Endodermal cell (in vitro differentiated cells): Measurements from ENCODE around the gene SLC35F1. TPM values are rescaled to one million over a fixed set of nuclear protein-coding genes. Genes with fewer than 3 reads are reported as not detected.

Experiments used
- DNase-seq: peaks from one replicate; pipeline ENCODE4 v3.0.0-alpha.2; 2017
- H3K27ac ChIP-seq: 2 replicates; pipeline ENCODE4 v1.5.1; 2013; ENCODE audit warnings: mild to moderate bottlenecking, low read depth, low read length, moderate library complexity
- H3K27me3 ChIP-seq: 2 replicates; pipeline ENCODE4 v1.6.1; 2013; ENCODE audit warnings: mild to moderate bottlenecking, low read length, moderate library complexity; ENCODE audit not compliant: insufficient read depth, control insufficient read depth, poor library complexity, severe bottlenecking
- H3K36me3 ChIP-seq: 2 replicates; pipeline ENCODE4 v1.7.0; 2013; ENCODE audit warnings: mild to moderate bottlenecking, low read length, moderate library complexity; ENCODE audit not compliant: control insufficient read depth, insufficient read depth
- H3K4me1 ChIP-seq: one replicate; pipeline ENCODE4 v1.7.0; 2013; ENCODE audit warnings: low read length; ENCODE audit not compliant: control insufficient read depth, insufficient read depth
- H3K4me3 ChIP-seq: 2 replicates; pipeline ENCODE4 v1.5.1; 2013; ENCODE audit warnings: mild to moderate bottlenecking, low read length, moderate library complexity
- H3K9ac ChIP-seq: 2 replicates; pipeline ENCODE4 v1.6.1; 2013; ENCODE audit warnings: mild to moderate bottlenecking, low read length, moderate library complexity; ENCODE audit not compliant: poor library complexity, severe bottlenecking; ENCODE audit errors: extremely low read depth
- H3K9me3 ChIP-seq: 2 replicates; pipeline ENCODE4 v1.6.1; 2013; ENCODE audit warnings: mild to moderate bottlenecking, low read length, moderate library complexity; ENCODE audit not compliant: control insufficient read depth
- H3K27ac Mint-ChIP-seq: 2 replicates; pipeline ENCODE4 v1.8.0; 2020; ENCODE audit warnings: mixed read lengths
- H3K27me3 Mint-ChIP-seq: 2 replicates; pipeline ENCODE4 v1.8.0; 2021; ENCODE audit warnings: mild to moderate bottlenecking, mixed read lengths; ENCODE audit not compliant: insufficient read depth
- H3K36me3 Mint-ChIP-seq: 2 replicates; pipeline ENCODE4 v1.8.0; 2020; ENCODE audit warnings: low read depth, mixed read lengths
- H3K4me1 Mint-ChIP-seq: 2 replicates; pipeline ENCODE4 v1.8.0; 2020; ENCODE audit warnings: mixed read lengths
- H3K4me3 Mint-ChIP-seq: 2 replicates; pipeline ENCODE4 v1.8.0; 2020; ENCODE audit warnings: mild to moderate bottlenecking, moderate library complexity, mixed read lengths
- H3K9me3 Mint-ChIP-seq: 2 replicates; pipeline ENCODE4 v1.8.0; 2020; ENCODE audit warnings: mild to moderate bottlenecking, mixed read lengths
- CTCF ChIP-seq: fragments of 200-600 bp; sonication (generic); conservative IDR thresholded peaks from 2 replicates; pipeline ENCODE4 v1.5.0; 2021; ENCODE audit warnings: antibody characterized with exemption, mild to moderate bottlenecking
- WGBS, 2 experiments: methylation state at CpG; one replicate each; pipeline versions ENCODE4 v1.1.5 to v1.1.7; 2013; ENCODE audit warnings: missing lambda C conversion rate in 2 of 2, mixed read lengths in 1 of 2; ENCODE audit not compliant: insufficient coverage in 1 of 2, insufficient read length in 1 of 2; 5-methylcytosine and 5-hydroxymethylcytosine counted together
- total RNA-seq, 2 donors: library from RNA; stranded (reverse); fragmentation: NEBNext Ultra II Directional in 1 of 2; extraction: Animal tissue kit (Norgen Biotek cat#: 25700) in 1 of 2; gene quantifications; 2 replicates in 1 of 2; 3 replicates in 1 of 2; pipeline ENCODE4 v1.2.1, GENCODE V29; 2021

SLC35F1 gene
- total RNA-seq, 2 donors from 2014 or later: 6.7 to 12.8 TPM

- no peaks in the 10 kb centered on the region for H3K4me1 Mint-ChIP-seq
- H3K4me3 Mint-ChIP-seq: no peak overlapping the region
- H3K36me3 Mint-ChIP-seq: no peaks in the 10 kb centered on the region
- DNase-seq: no peak
- Histone ChIP-seq H3K36me3 (no peaks in the 10 kb centered on the region), H3K27ac (no peak overlapping the region), H3K9me3 (no peaks in the 10 kb centered on the region), H3K9ac (no peak overlapping the region), H3K27me3 (no peaks in the 10 kb centered on the region), H3K4me1 (no peaks in the 10 kb centered on the region), H3K4me3 (no peak overlapping the region)
- no peaks in the 10 kb centered on the region for H3K9me3 Mint-ChIP-seq
- TF ChIP-seq CTCF: no peak
- H3K27me3 Mint-ChIP-seq: no peaks in the 10 kb centered on the region
- no peak overlapping the region for H3K27ac Mint-ChIP-seq
- 95% methylated on average over 2 of the region's 2 CpGs; no CpG with 5 or more reads in 1 of the 2 experiments for WGBS, 2 experiments
Measured at GRCh38 chr6:118148561-118148960, 241.5 kb downstream of the SLC35F1 start.

DNA sequence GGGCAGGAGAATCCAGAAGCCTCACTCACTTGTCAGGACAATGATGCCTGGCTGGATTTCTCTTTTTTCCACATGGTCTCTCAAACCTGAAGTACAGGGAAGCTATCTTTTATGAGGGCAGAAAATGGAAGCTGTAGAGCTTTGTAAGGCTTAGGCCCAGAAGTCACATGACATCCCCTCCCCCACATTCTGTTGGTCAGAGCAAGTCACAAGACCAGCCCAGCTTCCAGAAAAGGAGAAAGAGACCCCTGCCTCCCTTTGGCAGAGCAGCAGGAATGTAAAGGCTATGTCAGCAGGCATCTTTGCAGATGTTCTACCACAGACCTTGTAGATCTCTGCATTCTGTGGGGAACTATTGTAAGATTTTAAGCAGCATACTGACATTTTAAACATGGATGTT, 245.5 kb downstream of the SLC35F1 start:
- H3K36me3 Mint-ChIP-seq: no peaks in the 10 kb centered on the region
- Histone ChIP-seq H3K9me3 (no peaks in the 10 kb centered on the region), H3K27ac (no peak overlapping the region), H3K27me3 (no peaks in the 10 kb centered on the region), H3K9ac (no peak overlapping the region), H3K36me3 (no peaks in the 10 kb centered on the region), H3K4me3 (no peak overlapping the region), H3K4me1 (no peaks in the 10 kb centered on the region)
- H3K4me1 Mint-ChIP-seq: peaks cover 4% of the 10 kb centered on the region
- no peak overlapping the region for H3K4me3 Mint-ChIP-seq
- H3K9me3 Mint-ChIP-seq: no peaks in the 10 kb centered on the region
- DNase-seq: no peak
- H3K27me3 Mint-ChIP-seq: no peaks in the 10 kb centered on the region
- TF ChIP-seq CTCF: no peak
- no peak overlapping the region for H3K27ac Mint-ChIP-seq

GRCh38 chr6:118161343-118161742, 254.3 kb downstream of the SLC35F1 start:
- Histone ChIP-seq H3K36me3 (no peaks in the 10 kb centered on the region), H3K27me3 (no peaks in the 10 kb centered on the region), H3K27ac (no peak overlapping the region), H3K4me1 (no peaks in the 10 kb centered on the region), H3K9ac (no peak overlapping the region), H3K4me3 (no peak overlapping the region), H3K9me3 (no peaks in the 10 kb centered on the region)
- 100% methylated on average over 1 of the region's 1 CpG; no CpG with 5 or more reads in 1 of the 2 experiments for WGBS, 2 experiments
- Mint-ChIP-seq H3K4me1 (no peaks in the 10 kb centered on the region), H3K27me3 (no peaks in the 10 kb centered on the region), H3K4me3 (no peak overlapping the region), H3K9me3 (no peaks in the 10 kb centered on the region), H3K36me3 (no peaks in the 10 kb centered on the region), H3K27ac (no peak overlapping the region)
- TF ChIP-seq CTCF: no peak
- DNase-seq: no peak
